NCI-H69 (cell line): Measurements from ENCODE around the gene MVK.

Source experiments
- DNase-seq: peaks from one replicate; lab custom pipeline; 2025; lab: John Stamatoyannopoulos, UW

MVK gene

GRCh38 chr12:109573029-109573913 lies at the start of gene MVK, which contains the start of gene MMAB:
Gene MVK (plus strand): TSS chr12:109573794. CDS start chr12:109574823, 1,029 bp downstream.
Gene MMAB (minus strand): TSS chr12:109573504. CDS start chr12:109573480, 24 bp downstream.
- peak; percentile 100 for DNase-seq

DNA sequence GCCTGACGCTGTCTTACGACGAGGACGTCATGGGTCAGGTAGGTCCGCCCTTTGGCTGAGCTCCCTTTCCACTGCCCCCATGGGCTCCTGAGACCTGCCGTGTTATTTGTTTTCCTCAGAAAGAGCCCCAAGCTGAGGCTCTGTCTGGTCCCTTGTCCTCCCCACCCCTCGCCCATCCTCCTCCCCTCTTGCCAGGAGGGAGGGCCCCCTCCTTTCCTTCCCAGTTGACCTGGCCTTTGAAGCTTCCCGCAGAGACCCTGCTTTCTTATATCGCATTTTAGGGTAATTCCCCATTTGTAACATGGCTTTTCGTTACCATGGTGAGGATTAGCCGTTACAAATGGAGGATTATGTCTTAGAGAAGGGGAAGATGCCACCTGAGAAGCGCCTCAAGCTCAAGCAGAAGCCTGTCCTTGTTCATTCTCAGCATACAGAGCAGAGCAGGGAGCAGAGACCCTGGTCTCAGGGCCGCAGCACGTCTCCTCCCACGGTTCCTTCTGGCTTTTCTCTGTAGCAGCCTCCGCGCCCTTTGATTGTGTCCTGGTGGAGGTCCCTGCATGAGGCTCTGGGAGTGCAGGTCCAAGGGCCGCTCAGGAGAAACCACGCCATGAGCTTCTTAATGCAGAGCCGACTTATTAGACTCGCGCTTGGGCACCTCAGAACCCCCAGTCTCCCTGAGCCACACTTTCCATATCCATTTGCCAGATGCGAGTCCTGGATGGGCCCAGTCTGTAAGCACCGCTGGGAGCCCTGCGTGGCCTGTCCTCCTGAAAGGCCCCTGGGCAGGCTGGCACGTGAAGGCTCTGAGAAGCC lies 48.9 kb upstream of the MVK start:
- DNase-seq, result no peak

DNA sequence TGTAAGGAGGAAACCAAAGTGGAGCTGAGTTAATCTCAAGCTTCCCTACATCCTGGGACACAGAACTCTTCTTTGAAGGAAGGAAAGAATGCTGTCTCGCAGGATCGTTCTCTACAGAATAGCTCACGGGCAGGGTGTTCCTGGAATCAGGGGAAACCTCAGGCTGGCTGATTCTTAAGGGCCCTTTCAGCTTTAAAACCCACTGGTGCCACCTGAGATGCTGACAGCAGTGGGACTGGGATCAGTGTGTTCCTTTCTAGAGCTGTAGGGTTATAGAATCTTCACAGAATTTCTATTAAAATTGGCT lies 48.4 kb upstream of the MVK start:
- no peak for DNase-seq

DNA sequence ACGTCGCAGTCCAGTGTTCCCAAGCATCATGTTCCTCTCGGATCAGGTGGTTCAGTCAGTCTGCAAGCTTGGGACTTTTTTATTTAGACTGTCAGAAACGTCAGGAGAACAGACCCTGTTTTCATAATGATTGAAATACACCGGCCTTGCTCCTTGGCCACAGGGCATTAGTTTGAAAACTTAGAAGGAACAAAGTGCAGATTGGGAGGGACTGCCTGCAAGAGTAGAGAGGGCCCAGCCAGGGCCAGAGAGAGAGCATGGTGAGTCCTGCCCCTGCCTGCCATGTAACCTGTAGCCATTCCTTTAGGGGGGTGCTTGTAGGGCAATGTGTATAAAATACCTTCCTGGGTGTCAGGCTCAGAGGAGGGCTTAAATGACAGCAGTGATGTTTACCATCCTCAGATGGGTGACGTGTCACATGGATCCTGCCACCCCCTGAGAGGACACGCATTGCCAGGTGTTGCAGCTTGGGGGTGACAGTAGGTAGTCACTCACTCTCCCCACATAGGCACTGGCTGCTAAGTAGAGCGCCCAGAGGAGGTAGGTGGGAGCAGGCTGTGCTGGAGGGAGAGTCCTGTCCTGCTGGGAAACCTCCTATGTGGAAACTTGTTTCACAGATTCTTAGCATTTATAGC lies 46.0 kb upstream of the MVK start:
- DNase-seq, result no peak

- DNase-seq, result no peak
These were observed 43.6 kb upstream of the MVK start for GRCh38 chr12:109529691-109530640.

- no peak for DNase-seq
These were observed 42.2 kb upstream of the MVK start for GRCh38 chr12:109531411-109531810.

DNA sequence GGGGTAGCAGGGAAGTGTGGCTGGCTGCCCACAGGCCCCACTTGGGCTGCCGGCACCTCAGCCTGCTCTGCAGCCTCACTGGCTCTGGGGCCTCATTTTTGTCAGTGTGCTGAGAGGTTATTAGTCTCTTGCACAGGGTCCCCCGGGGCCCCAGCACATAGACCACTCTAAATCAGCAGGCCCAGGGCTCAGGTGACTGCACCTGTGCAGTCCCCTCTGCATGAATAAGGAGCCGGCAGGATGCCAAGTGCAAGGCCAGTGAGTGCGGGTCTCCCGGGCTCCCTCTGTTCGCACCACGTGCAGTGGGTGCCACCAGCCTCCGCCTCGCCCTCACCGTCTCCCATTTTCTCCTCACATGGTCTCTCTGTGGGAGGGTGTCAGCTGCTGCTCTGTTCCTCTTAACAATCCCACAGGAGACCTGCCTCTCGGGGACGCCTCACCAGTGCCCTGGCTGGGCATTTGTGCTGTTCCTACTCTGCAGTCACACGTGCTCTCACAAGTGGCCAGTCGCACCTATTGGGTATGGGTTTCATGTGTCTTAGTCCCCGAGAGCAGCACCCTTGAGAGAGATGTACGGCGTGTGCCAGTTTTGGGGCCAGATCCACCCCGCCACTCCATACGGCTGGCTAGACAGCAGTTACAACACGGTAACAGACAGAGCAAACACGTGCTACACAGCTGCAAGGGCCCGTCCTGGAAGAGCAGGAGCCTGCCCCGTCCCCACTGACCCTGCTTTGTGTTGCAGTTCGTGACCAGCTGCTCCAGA lies 40.7 kb upstream of the MVK start:
- DNase-seq, result no peak

GRCh38 chr12:109533487-109533740 lies 40.2 kb upstream of the MVK start:
- DNase-seq, result no peak

- no peak for DNase-seq
These were observed 39.1 kb upstream of the MVK start for GRCh38 chr12:109534456-109534855.

GRCh38 chr12:109535231-109535862 lies 38.2 kb upstream of the MVK start:
- no peak for DNase-seq

- DNase-seq, result no peak
These were observed 37.7 kb upstream of the MVK start for GRCh38 chr12:109535863-109536250.

- DNase-seq, result no peak
These were observed 36.5 kb upstream of the MVK start for GRCh38 chr12:109537136-109537535.

GRCh38 chr12:109538191-109538863 lies 35.3 kb upstream of the MVK start:
- no peak for DNase-seq

- DNase-seq, result no peak
These were observed 34.1 kb upstream of the MVK start for GRCh38 chr12:109539508-109539907.

GRCh38 chr12:109540526-109541412 lies 32.8 kb upstream of the MVK start:
- DNase-seq, result no peak

DNA sequence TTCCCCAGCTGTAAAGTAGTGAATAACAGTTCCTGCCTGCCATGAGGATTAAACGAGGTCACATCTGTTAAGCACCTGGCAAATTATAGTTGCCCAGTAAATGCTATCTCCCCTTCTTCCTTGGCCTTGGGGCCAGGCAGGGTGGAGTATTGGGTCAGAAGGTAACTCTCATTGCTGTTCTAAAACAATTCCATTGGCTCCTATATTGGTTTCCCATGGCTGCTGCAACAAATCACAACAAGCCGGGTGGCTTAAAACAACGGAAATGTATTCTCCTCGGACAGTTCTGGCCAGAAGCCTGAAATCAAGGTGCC lies 32.2 kb upstream of the MVK start:
- peak; percentile 52 for DNase-seq

DNA sequence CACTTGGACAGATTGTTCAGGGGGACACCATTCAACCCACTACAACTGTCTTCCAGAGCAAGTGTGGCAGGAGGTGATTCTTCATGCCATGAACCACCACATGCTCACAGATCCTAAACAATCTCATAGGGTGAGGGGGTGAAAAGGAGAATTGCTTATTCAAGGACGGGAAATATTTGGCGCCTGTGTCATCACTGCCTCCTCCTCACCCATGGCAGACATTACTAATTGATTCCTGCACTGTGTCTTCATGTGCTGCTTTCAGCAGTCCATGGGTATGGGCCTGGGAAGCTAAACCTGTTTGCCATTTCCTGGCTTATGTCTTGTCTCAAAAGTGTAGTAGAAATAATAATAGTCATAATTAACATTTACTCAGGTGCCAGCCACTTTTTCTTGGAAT lies 31.6 kb upstream of the MVK start:
- no peak for DNase-seq

DNA sequence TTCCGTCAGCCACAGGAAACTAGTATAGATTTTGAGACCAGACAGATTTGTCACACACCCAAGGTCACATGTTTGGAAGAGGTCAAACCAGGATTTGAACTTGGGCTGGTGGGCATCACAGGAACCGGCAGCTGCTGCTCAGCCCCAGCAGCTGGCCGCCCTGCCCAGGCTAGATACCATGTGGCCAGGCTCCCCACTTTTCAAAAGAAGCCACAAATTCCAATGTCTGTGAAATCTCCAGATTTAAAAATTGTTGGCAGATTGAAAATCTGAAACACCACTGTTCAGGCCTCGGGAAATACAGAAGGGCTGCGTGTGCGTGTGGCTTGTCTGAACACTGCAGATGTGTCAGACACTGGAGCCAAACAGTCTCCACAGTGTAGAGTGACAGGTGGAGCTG lies 30.7 kb upstream of the MVK start:
- no peak for DNase-seq

- peak; percentile 86 for DNase-seq
These were observed 28.6 kb upstream of the MVK start for GRCh38 chr12:109544955-109545531.
